Measurements from ENCODE around the gene TPK1.
"Not testable (repeated sequence)": the region's sequence is repeated elsewhere in the genome, so short reads cannot be mapped to it uniquely, and the experiment has no call there.

Gene TPK1

DNA sequence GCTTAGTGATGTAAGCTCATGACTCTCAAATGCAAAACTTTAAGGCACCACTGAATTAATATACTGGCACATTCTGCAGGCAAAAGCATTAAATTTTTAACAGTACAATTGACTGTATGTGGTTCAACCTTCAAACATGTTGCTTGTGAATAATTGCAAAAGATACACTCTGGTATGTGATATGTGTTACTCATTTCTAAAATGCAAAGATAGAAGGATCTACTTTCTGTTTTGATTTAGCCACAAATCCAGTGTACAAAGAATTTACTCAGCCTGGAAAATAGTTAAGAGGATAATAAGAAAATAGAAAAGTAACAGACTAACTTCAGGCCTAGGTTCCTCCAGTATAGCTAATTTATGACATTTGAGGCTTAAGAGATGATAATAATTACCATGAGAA, 365.8 kb downstream of the TPK1 start:
- DNase-seq, result no peak

DNA sequence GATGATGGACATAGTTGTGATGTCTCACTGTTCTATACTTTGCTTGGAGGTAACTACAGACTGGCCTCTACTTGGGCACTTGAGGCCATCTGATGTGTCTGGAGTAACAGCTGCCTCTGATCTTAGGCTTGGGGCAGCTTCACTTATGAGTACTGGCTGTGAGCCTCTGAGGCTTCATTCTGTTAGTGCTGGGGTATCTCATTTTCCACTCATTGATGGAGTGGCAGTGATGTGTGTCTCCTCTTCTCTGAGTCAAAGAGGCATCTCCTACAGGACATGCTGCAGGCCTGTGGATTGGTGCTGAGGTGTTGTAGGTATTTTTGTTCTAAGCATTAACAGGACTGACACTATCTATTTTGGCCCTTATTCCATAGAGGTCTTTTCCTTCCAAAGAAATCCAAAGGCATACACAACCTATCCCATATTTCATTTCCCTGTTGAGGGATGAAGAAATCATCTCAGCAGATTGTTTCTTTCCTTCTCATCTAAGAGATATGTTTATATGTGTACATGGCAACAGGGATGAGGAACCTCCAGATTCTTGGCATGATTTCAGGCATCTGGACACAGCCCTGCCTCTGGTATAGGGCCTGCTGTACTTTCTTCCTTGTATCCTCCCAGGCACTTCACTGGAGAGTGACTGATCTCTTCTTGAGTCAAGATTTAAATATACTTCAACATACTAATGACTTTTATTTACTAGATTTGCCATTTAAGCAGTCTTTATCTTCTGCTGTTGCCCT, 366.7 kb downstream of the TPK1 start:
- peak; percentile 8 for DNase-seq

DNA sequence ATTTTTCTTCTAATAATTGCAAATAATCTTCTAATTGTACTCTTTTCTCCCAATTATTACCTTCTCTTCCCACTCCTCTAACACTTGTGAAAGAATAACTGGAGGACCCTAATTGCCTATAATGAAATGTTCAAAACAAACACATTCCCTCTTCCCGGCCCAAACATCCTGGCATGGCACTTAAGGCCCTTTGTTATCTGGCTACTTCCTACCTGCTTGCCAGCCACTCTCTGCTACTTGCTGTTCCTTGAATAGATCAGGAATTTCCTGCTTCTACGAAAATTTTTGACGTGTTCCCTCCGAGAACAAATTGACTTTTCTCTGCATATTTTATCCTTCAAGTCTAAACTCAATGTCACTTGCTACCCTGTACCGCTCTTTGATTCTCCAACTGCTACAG, 376.2 kb downstream of the TPK1 start:
- no peak for DNase-seq

DNA sequence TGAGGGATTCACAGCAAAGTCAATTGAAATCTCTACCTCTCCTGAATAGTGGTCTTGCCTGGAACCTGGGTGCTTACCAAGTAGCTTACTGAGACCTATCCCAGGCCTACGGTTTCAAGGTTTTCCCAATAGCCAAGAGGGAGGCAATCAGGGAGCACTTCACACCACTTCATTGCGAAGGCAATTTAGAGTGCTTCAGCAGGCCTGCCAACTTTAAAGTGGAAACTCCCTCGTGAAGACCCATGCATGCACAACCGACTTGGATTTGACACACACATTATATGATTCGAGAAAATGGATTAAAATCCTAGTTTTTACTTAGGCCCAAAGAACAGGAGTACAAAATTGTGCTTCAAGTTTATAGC, 380.8 kb downstream of the TPK1 start:
- no peak for DNase-seq

DNA sequence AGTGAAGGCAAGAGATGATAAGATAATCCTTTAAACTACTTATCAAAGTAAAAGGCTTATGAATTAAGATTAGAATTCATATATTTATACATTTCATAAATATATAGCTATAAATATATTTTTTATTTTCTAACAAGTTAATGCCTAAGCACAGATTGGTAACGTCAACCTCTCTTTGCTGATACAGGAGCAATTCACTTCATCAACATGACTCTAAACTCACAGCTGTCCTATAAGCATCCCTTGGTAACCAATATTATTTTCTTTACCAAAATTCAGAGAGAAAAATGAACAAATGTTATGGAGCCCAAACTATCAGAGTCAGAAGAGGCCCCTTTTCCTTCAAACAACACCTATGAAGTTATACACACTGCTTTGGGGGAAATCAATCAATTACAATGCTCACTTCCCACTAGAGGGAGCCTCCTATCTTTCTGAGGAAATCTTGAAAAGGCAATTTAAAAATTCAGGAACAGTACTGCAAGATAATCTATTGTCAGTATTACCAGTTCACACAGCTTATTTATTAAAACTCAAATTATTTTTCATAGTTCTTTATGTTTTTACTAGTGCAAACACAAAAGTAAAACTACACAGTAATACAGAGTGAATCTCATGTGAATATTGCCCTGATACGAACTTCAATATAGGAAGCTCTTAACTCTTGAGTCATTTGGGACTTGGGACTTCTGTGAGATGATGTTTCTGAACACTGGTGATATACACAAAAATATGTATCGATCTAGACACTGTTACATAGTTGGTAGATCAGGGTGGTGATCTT, 381.4 kb downstream of the TPK1 start:
- DNase-seq, result no peak

DNA sequence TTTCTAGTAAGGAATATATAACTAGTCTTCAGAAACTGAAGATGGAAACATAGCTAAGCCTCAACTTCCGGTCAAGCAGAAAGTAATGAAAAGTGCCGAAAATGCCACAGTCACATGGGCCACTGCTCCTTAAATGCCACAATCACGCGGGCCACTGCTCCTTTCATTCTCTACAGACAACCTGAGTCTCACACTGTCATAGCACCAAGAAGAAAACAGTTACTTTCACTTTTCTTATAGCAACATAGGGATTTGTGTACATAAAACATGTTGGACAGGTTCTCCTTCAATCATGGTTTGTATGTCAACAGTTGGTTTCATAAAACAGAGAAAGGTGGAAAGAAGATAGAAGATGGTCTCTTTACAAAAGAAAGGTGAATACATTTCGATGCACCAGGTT, 383.8 kb downstream of the TPK1 start:
- DNase-seq, result no peak

DNA sequence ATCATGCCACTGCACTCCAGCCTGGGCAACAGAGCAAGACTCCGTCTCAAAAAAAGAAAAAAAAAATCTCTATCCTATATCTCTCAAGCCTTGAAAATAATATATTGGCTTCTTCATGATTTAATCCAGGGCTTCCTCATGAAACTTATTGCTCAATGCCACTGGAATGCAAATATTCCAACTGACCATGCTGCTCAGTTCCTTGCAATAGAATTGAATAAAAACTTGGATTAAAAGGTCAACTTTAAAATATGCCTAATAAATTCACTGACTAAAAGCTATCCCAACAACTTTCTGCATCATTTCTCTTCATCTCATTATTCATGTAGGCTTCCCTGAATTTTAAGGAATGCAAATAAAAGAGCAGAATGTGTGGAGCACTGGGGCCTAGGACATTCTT, 390.3 kb downstream of the TPK1 start:
- peak; percentile 4 for DNase-seq

DNA sequence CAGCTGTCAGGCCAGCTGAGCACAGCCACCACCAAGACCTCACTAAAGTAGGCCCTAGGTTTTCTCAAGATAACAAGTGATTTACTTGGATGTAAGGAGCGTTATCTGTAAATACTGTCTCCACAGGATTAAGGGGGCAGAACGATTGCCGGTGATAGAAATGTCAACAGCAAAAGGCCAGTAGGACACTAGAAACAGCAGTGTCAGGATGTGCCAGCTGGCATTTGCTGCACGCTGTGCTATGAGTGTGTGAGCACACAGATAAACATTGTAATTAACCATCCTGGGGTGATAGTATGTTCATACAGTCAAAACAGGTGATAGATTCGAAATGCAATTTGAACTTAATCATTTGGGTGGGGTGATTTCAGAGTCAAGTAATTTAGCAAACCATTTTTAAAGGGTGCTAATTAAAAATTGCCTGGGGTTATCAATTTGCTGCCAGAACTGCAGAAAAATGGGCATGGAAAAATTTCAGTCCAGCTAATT, 396.1 kb downstream of the TPK1 start:
- DNase-seq, result no peak

DNA sequence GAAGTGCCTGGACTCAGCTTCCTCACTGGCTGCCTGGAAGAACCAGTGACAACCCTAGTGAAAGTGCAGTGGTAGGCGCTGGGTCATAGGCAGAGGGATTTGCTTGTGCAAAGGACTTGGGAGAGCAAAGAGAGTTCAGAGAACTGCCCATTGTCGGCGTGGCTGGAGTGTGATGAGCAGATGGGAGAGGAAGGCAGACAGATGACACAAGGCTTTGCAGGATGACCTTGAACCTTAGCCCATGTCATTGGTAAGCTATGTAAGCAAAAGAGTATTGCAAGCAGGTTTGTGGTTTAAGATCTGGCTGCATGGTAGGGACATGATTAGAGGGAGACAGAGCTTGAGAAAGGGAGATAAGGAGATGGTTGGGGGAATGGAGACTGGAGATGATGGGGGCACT, 397.1 kb downstream of the TPK1 start:
- no peak for DNase-seq

DNA sequence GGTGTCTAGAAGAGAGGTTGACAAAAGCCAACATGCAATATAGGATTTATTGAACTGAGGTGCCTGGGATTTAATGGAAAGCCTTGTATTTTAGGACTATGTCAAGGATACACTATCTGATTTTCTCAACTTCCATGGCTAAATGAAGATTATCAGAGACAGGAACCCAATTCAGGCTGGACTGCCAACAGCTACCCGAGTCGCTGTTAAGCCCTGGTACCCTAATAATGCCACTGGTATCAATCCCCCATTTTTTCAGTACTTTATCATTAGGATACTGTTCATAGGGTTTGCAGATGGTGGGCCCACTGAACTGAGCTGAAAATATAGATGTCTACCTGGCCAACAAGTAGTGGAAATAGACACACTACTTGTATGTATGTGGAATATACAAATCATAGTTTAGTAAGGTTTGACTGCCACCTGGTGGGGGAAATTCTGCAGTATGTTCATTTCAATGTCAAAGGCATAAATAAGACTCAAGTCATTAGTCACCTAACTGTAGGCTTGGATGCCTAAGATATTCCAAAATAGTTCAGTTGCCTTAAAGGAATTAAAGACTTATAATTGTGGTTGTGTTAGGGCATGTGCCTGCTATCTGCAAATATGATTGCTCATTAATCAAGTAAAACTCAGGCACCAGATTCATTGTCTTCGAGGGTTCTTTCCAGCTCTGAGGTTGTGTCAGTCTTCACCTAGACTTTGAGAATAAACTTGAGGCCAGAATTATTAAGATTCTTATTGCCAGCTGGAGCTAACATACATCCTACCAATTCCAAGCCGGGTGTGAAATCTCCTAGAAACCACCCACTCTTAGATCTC, 398.3 kb downstream of the TPK1 start:
- DNase-seq, result peak; percentile 60

DNA sequence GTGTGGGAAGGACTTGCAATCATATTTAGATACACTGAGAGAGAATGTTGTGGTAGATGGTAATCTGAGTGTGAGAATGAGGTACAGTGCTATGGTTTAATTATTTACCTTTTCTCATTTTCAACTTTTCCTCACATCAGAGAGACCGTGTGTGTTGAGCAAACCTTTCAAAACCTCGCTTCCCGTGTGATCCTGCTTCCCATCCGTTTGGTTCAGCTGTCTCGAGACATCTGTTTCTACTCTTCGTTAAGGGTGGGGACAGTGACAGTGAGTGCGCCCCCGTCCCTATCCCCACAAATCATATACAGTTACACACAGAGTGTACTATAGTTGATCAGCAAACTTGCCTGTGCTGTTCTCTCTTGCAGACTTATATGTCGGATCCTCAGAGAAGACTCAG, 399.4 kb downstream of the TPK1 start:
- no peak for DNase-seq

DNA sequence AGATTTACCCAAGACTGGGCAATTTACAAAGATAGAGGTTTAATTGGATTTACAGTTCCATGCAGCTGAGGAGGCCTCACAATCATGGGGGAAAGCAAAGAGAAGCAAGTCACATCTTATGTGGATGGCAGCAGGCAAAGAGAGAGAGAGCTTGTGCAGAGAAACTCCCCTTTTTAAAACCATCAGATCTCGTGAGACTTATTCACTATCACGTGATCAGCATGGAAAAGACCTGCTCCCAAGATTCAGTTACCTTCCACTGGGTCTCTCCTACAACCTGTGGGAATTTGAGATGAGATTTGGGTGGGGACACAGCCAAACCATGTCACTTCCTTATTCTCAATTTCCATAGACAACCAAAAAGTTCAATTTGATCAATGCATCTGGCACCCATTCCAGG, 407.4 kb downstream of the TPK1 start:
- no peak for DNase-seq

DNA sequence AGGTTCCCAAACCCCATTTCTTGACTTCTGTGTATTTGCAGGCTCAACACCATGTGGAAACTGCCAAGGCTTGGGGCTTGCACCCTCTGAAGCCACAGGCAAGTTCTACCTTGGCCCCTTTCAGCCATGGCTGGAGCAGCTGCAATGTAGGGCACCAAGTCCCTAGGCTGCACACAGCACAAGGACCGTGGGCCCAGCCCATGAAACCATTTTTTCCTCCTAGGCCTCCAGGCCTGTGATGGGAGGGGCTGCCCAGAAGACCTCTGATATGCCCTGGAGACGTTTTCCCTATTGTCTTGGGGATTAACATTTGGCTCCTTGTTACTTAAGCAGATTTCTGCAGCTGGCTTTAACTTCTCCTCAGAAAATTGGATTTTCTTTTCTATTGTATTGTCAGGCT, 408.3 kb downstream of the TPK1 start:
- DNase-seq, result not testable (repeated sequence)

DNA sequence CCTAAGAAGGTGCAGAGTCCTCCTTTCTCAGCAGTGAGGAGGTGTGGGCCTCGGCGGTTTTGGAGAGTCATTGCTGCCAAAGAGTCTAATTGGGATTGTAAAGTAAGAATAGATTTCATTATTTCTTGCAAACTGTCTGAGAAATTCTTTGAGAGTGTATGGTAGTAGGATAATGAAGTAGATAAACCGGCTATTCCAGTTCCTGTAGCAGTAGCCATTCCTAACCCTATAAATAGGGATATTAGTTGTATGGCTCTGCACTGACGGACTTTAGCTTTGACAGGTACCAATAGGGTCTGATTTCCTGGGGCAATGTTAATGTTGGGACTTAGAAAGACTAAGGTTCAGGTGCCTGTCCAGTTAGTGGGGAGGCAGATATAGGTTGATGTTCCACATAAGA, 416.9 kb downstream of the TPK1 start:
- DNase-seq, result not testable (repeated sequence)

DNA sequence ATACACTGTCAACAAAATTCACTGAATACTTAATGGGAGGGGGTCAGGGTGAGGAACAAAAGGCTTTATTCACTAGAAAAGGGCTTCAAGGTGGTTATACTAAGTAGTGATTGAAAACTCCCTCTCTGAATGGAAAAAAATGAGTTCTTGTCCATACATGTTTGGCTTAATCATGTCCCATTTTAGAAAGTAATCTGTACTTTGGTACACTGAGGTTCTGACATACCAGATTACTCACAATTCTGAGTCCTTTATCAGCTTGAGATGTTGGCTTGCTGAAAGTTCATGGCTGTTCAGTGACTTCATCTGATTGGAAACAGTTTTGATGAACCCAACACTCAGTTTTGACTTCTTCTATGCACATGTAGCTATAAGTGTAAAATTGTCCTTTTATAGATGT, 419.5 kb downstream of the TPK1 start:
- DNase-seq, result no peak

DNA sequence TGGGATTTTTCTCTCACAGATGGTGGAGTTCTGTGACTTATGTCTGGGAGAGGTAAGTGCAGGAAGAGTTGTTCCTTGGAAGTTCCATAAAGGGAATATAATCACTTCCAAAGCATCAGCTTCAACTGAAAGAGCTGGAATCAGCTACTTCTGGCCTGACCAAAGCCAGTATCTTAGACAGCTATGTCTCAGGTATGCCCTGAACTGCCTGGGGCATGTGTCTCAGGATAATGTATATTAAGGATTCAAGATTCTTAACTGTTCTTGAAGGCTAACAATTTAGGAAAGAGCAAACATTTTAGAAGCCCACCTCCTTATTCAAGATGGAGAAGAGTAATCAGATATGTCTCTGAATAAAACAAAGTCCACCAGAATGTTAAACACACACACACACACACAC, 420.0 kb downstream of the TPK1 start:
- DNase-seq, result no peak

DNA sequence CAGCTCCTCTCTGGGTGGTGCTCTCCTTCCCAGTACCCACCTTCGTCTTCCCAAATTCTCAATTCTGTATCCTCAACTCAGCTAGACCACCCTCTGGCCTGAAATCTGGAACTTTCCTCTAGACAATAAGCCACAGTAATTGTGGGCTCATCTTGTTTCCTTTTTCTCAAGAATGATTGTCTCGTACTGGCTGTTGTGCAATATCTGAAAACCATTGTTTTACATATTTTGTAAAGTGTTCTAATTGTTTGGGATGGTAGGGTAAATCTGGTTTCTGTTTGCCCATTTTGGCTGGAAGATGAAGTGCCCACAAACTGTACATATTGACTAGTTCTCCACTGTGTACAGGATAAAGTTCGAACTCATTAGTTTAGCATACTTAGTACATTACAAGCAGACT, 421.0 kb downstream of the TPK1 start:
- no peak for DNase-seq

DNA sequence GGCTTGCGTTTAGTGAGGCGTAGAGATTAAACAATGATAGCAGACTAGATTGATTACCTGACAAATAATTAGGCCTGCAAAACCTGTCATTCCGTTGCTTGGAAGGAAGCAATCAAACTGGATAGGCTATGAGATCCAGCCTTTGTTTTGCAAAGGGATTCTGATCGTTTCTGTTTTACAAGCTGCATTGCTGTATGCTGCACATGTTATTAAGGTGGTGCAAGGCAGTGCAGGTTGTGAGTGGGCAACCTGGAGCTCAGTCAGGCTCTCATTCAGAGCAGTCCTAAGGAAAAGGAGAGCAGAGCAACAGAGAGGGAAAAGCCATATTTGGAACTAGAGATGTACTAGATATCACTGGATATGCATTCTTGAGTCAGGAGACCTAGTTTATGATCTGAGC, 425.4 kb downstream of the TPK1 start:
- DNase-seq, result no peak

DNA sequence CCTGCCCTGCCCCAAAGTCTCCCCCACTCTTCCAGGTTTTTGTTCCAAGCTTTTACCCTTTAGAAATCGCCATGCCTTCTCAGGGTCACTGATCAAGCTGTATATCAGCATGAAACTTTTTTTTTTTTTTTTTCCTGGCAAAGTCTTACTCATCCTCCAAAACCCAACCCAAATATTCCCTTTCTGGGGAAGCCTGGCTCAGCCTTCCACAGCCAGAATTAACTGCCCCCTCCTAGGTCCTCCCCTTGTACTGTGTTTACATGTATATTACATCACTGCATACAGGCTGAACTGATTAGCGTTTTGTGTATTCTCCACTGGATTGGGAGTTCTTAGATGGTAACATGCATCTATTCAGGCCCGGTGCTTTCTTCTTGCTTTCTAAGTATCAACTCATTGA, 427.7 kb downstream of the TPK1 start:
- no peak for DNase-seq

DNA sequence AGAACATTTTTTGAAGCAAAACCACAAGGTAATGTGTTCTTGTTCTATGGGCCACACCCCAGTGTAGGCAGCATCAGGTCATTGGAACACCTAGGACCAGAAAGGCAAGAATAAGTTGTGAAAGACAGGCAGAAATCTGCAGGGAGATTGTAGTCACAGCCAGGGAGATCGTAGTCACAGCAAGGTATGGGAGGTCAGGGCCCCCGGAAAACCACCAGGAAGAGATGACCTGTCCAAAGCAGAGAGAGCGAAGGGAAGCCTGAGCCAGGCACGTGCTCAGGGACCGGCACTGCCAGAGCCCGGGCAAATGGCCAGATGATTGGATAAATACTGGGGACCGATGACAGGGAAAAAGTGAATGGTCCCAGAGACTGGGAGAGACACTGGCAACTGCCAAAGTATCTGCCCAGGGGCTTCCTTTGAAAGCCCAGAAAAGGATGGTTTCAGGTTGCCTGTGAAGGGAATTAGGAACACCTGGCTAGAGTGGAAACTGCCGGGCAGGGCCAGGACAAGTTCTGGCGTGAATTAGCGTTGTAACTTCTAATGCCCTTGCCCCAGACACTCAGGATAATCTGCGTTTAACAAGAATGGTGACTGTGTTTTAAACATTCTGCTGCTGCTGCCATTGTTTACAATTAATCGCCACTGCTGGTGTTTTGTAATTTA, 428.5 kb downstream of the TPK1 start:
- DNase-seq, result no peak

DNA sequence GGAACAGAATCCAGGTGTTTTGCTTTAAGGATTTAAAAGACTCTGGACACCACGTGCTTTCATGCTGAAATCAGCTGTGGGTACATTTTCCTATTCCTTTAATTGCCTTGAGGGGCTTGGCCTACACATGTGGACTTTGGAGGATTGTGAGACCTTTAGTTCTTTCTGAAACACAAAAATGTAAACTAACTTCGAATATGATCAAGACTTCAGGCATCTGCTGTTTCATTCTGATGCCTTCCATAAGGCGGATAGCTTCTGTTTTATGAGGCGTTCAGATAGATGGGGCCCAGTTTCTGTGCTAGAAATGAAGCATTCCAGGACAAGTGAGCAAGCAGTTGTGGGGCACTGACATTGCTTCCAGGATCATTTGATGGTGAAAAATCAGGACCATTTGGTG, 430.9 kb downstream of the TPK1 start:
- DNase-seq, result no peak

DNA sequence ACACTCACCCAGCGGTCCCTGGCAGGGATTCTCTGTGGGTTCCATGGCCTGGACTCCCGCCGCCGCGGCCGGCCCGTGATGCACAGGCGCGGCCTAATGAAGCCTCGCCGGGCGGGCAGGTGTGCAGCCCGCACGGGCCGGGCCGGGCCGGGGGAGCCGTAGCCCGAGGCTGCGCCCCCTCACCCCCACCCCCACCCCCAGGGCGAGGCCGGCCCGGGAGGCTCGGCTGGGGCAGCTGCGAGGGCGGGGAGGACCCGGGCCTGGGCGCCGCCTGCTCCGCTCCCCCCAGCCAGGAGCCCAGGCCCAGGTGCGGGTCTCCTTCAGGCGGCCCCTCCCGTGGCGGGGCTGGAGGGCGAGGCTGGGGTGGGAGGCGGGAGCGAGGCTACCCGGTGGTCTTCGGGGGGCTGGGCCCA, 432.2 kb downstream of the TPK1 start, which contains the start of gene NOBOX:
NOBOX (minus strand) TSS at position 45 of the 413 bp plus-strand sequence.
- DNase-seq, result no peak

DNA sequence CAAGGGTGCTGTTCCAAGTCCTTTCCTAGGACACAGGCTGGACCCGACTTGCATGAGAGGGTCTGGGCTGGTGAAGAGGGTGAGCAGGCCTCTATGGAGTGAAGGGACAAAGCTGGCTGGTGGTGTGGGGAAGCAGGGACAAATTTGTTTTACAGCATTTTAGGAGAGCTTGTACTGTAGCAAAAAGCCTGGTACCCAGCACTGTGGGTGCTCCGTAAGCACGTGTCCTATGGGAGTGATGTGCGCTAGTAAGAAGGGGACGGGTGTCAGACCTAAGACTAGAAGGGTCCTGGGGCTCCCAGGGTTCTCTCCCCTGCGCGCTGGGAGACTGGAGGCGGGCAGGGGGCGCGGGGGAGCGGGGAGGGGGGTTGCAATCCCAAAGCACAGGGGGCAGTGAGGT, 432.8 kb downstream of the TPK1 start:
- no peak for DNase-seq
